Large intestine (tissue), 12 donors: ENCODE data around the gene HIC2. TPM values are rescaled to one million over a fixed set of nuclear protein-coding genes. Genes with fewer than 3 reads are reported as not detected.
"Not testable (repeated sequence)": the region's sequence is repeated elsewhere in the genome, so short reads cannot be mapped to it uniquely, and the experiment has no call there.

Experiments used
- DNase-seq, 2 donors: peaks; one replicate each; pipeline versions ENCODE4 v3.0.0 to v3.0.0-alpha.2; 2013
- H3K27ac ChIP-seq: one replicate; pipeline ENCODE4 v1.5.1; 2013; ENCODE audit warnings: low read length
- H3K27me3 ChIP-seq: 2 replicates; pipeline ENCODE4 v1.6.1; 2013; ENCODE audit warnings: low read length; ENCODE audit not compliant: control insufficient read depth, insufficient read depth
- H3K36me3 ChIP-seq: 2 replicates; pipeline ENCODE4 v1.6.1; 2013; ENCODE audit warnings: low read length; ENCODE audit not compliant: control insufficient read depth, insufficient read depth
- H3K4me1 ChIP-seq: one replicate; pipeline ENCODE4 v1.6.1; 2013; ENCODE audit warnings: low read length; ENCODE audit not compliant: control insufficient read depth, insufficient read depth
- H3K4me3 ChIP-seq: one replicate; pipeline ENCODE4 v1.5.1; 2013; ENCODE audit warnings: low read length
- H3K9me3 ChIP-seq: one replicate; pipeline ENCODE4 v1.6.1; 2013; ENCODE audit warnings: mild to moderate bottlenecking, low read depth, low read length, moderate library complexity; ENCODE audit not compliant: control insufficient read depth
- WGBS: methylation state at CpG from one replicate; pipeline ENCODE4 v1.1.5; 2013; ENCODE audit warnings: low lambda C conversion rate; ENCODE audit not compliant: insufficient coverage; 5-methylcytosine and 5-hydroxymethylcytosine counted together
- long read RNA-seq, 11 donors: transcript quantifications; one replicate each; lab custom pipeline, GENCODE V29; 2026
- polyA plus RNA-seq: library from polyadenylated mRNA; unstranded; fragments of 120-200 nt; gene quantifications from one replicate; pipeline ENCODE4 v1.2.1, GENCODE V29; 2013

The HIC2 gene
- polyA plus RNA-seq = 24.4 TPM
- long read RNA-seq, donor 1, full-length matches to known transcripts = 4 of 4 reads
- long read RNA-seq, donor 1, partial matches to known transcripts = 0 of 4 reads
- long read RNA-seq, donor 1, other reads (novel, unspliced or antisense) = 0 of 4 reads
- long read RNA-seq, donor 2, full-length matches to known transcripts = 3 of 3 reads
- long read RNA-seq, donor 2, partial matches to known transcripts = 0 of 3 reads
- long read RNA-seq, donor 2, other reads (novel, unspliced or antisense) = 0 of 3 reads
- long read RNA-seq, donor 3, full-length matches to known transcripts = 5 of 5 reads
- long read RNA-seq, donor 3, partial matches to known transcripts = 0 of 5 reads
- long read RNA-seq, donor 3, other reads (novel, unspliced or antisense) = 0 of 5 reads
- long read RNA-seq, donor 4, full-length matches to known transcripts = 4 of 4 reads
- long read RNA-seq, donor 4, partial matches to known transcripts = 0 of 4 reads
- long read RNA-seq, donor 4, other reads (novel, unspliced or antisense) = 0 of 4 reads
- long read RNA-seq, donor 5, full-length matches to known transcripts = 5 of 5 reads
- long read RNA-seq, donor 5, partial matches to known transcripts = 0 of 5 reads
- long read RNA-seq, donor 5, other reads (novel, unspliced or antisense) = 0 of 5 reads
- long read RNA-seq, donor 6, full-length matches to known transcripts = 6 of 6 reads
- long read RNA-seq, donor 6, partial matches to known transcripts = 0 of 6 reads
- long read RNA-seq, donor 6, other reads (novel, unspliced or antisense) = 0 of 6 reads
- long read RNA-seq, donor 7, full-length matches to known transcripts = 2 of 2 reads
- long read RNA-seq, donor 7, partial matches to known transcripts = 0 of 2 reads
- long read RNA-seq, donor 7, other reads (novel, unspliced or antisense) = 0 of 2 reads
- long read RNA-seq, donor 8, full-length matches to known transcripts = 3 of 3 reads
- long read RNA-seq, donor 8, partial matches to known transcripts = 0 of 3 reads
- long read RNA-seq, donor 8, other reads (novel, unspliced or antisense) = 0 of 3 reads
- long read RNA-seq, donor 9, full-length matches to known transcripts = 5 of 5 reads
- long read RNA-seq, donor 9, partial matches to known transcripts = 0 of 5 reads
- long read RNA-seq, donor 9, other reads (novel, unspliced or antisense) = 0 of 5 reads
- long read RNA-seq, donor 10, full-length matches to known transcripts = 5 of 5 reads
- long read RNA-seq, donor 10, partial matches to known transcripts = 0 of 5 reads
- long read RNA-seq, donor 10, other reads (novel, unspliced or antisense) = 0 of 5 reads
- long read RNA-seq, donor 11, full-length matches to known transcripts = 4 of 4 reads
- long read RNA-seq, donor 11, partial matches to known transcripts = 0 of 4 reads
- long read RNA-seq, donor 11, other reads (novel, unspliced or antisense) = 0 of 4 reads

- not testable (repeated sequence) for DNase-seq, H3K27ac ChIP-seq, H3K27me3 ChIP-seq, H3K4me1 ChIP-seq, H3K9me3 ChIP-seq, H3K36me3 ChIP-seq
- no CpG with 5 or more reads among the region's 81 CpGs for WGBS
- peak within 1 kb of the TSS; percentile 32 for H3K4me3 ChIP-seq
Observed at GRCh38 chr22:21417227-21417746, at the start of gene HIC2. TSS of gene HIC2 (plus strand) at chr22:21417371. CDS start at chr22:21442832, 25,461 bp downstream.

- H3K9me3 ChIP-seq, DNase-seq, H3K4me3 ChIP-seq, H3K36me3 ChIP-seq, H3K27ac ChIP-seq, H3K27me3 ChIP-seq, H3K4me1 ChIP-seq: not testable (repeated sequence)
- no CpG with 5 or more reads among the region's 12 CpGs for WGBS
Observed at GRCh38 chr22:21368603-21369310, 48.4 kb upstream of the HIC2 start.

- not testable (repeated sequence) for H3K4me1 ChIP-seq, H3K27me3 ChIP-seq, H3K27ac ChIP-seq, H3K4me3 ChIP-seq, H3K36me3 ChIP-seq, DNase-seq, H3K9me3 ChIP-seq
- WGBS = no CpG with 5 or more reads among the region's 4 CpGs
Observed at GRCh38 chr22:21375880-21376279, 41.3 kb upstream of the HIC2 start.

- not testable (repeated sequence) for H3K9me3 ChIP-seq, H3K4me3 ChIP-seq, DNase-seq, H3K36me3 ChIP-seq, H3K4me1 ChIP-seq, H3K27ac ChIP-seq, H3K27me3 ChIP-seq
- WGBS = no CpG with 5 or more reads among the region's 91 CpGs
Observed at GRCh38 chr22:21383701-21384467, 33.3 kb upstream of the HIC2 start, which contains the start of gene RIMBP3B. TSS of gene RIMBP3B (plus strand) at chr22:21383751. CDS start at chr22:21383859, 108 bp downstream.

GRCh38 chr22:21384468-21385357 is 32.5 kb upstream of the HIC2 start:
- WGBS = no CpG with 5 or more reads among the region's 79 CpGs
- not testable (repeated sequence) for DNase-seq, H3K27me3 ChIP-seq

GRCh38 chr22:21389480-21389879 is 27.7 kb upstream of the HIC2 start:
- DNase-seq, H3K9me3 ChIP-seq, H3K4me1 ChIP-seq, H3K4me3 ChIP-seq, H3K36me3 ChIP-seq, H3K27me3 ChIP-seq, H3K27ac ChIP-seq: not testable (repeated sequence)
- no CpG with 5 or more reads among the region's 7 CpGs for WGBS

More at GRCh38 chr22:21384468-21385357, 32.5 kb upstream of the HIC2 start:
- H3K36me3 ChIP-seq, H3K4me3 ChIP-seq, H3K4me1 ChIP-seq, H3K9me3 ChIP-seq, H3K27ac ChIP-seq: not testable (repeated sequence)

GRCh38 chr22:21390013-21390412 is 27.2 kb upstream of the HIC2 start:
- not testable (repeated sequence) for H3K4me3 ChIP-seq, H3K36me3 ChIP-seq, H3K27me3 ChIP-seq, H3K27ac ChIP-seq, H3K4me1 ChIP-seq, DNase-seq, H3K9me3 ChIP-seq
- WGBS = no CpG with 5 or more reads among the region's 9 CpGs

- not testable (repeated sequence) for H3K9me3 ChIP-seq, H3K36me3 ChIP-seq, H3K4me1 ChIP-seq, DNase-seq, H3K4me3 ChIP-seq, H3K27ac ChIP-seq, H3K27me3 ChIP-seq
- WGBS = no CpG with 5 or more reads among the region's 7 CpGs
Observed at GRCh38 chr22:21394613-21395012, 22.6 kb upstream of the HIC2 start.
